Measurements from ENCODE around the gene MEGF10.

DNA sequence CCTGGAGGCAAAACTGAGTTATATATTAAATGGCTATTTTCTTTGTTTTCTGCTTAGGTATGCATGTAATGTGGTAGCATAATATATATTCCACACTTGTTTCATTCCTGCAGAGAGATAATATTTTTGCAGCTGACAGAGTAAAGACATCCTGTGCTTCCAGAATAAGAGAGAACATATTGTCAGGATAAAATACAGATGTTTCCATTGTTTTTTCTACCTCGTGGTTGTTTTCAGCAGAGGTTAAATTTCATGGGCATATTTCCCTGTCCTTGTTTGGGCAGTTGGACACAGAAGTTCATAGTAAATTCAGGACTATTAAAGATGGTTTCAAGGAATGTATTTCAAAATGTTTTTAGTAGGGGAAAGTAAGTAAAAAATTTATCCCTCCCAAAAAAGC is 47.6 kb upstream of the MEGF10 start:
- TF ChIP-seq, protein P1, sequence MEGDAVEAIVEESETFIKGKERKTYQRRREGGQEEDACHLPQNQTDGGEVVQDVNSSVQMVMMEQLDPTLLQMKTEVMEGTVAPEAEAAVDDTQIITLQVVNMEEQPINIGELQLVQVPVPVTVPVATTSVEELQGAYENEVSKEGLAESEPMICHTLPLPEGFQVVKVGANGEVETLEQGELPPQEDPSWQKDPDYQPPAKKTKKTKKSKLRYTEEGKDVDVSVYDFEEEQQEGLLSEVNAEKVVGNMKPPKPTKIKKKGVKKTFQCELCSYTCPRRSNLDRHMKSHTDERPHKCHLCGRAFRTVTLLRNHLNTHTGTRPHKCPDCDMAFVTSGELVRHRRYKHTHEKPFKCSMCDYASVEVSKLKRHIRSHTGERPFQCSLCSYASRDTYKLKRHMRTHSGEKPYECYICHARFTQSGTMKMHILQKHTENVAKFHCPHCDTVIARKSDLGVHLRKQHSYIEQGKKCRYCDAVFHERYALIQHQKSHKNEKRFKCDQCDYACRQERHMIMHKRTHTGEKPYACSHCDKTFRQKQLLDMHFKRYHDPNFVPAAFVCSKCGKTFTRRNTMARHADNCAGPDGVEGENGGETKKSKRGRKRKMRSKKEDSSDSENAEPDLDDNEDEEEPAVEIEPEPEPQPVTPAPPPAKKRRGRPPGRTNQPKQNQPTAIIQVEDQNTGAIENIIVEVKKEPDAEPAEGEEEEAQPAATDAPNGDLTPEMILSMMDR (IDR thresholded peaks at IDR 0.05; ENCODE audit: low read length): no peak
- TF ChIP-seq EZH2 (IDR thresholded peaks at IDR 0.05; ENCODE audit: borderline replicate concordance, low read length): no peak
